WTC11 (cell line): Measurements from ENCODE around the gene NXT1. TPM values are rescaled to one million over a fixed set of nuclear protein-coding genes. Genes with fewer than 3 reads are reported as not detected.
A peak's percentile ranks its signal among the peaks of the same experiment; 100 is the strongest.

Experiments used
- ATAC-seq: fragments of 200-7000 bp; cut with Tn5 transposase; 2 replicates; pipeline ENCODE4 v1.10.0; 2021; ENCODE audit warnings: mild to moderate bottlenecking, moderate library complexity
- CTCF ChIA-PET: fragments of 300-600 bp; sonication (Branson Sonifier 250); formaldehyde crosslinking; loops from one replicate; lab custom pipeline; 2021; ENCODE audit warnings: antibody characterized with exemption; lab: Charles Lee
- POLR2A ChIA-PET: fragments of 350-600 bp; sonication (Branson Sonifier 250); formaldehyde crosslinking; loops from one replicate; lab custom pipeline; 2021; ENCODE audit warnings: antibody characterized with exemption; lab: Charles Lee
- DNase-seq: peaks from one replicate; pipeline ENCODE4 v3.0.0; 2021; ENCODE audit warnings: low spot score
- H3K27ac Mint-ChIP-seq: 2 replicates; pipeline ENCODE4 v1.8.0; 2021; ENCODE audit warnings: mixed read lengths
- H3K27me3 Mint-ChIP-seq: 2 replicates; pipeline ENCODE4 v1.8.0; 2021; ENCODE audit warnings: low read depth, mild to moderate bottlenecking, moderate library complexity, mixed read lengths
- H3K36me3 Mint-ChIP-seq: 2 replicates; pipeline ENCODE4 v1.8.0; 2021; ENCODE audit warnings: mixed read lengths
- H3K4me1 Mint-ChIP-seq: 2 replicates; pipeline ENCODE4 v1.8.0; 2022; ENCODE audit warnings: mixed read lengths
- H3K4me3 Mint-ChIP-seq: 2 replicates; pipeline ENCODE4 v1.8.0; 2021; ENCODE audit warnings: mild to moderate bottlenecking, moderate library complexity, mixed read lengths
- H3K9me3 Mint-ChIP-seq: 2 replicates; pipeline ENCODE4 v1.8.0; 2021; ENCODE audit warnings: mixed read lengths
- ATF1 ChIP-seq: sonication (generic); formaldehyde crosslinking; IDR thresholded peaks from 2 replicates; pipeline ENCODE4 v1.8.1; 2023; ENCODE audit warnings: mild to moderate bottlenecking, moderate library complexity, missing genetic modification reagents
- CBFB ChIP-seq: sonication (generic); formaldehyde crosslinking; IDR thresholded peaks from 2 replicates; pipeline ENCODE4 v1.8.1; 2022; ENCODE audit warnings: mild to moderate bottlenecking, low read depth, missing genetic modification reagents
- CREM ChIP-seq: sonication (generic); formaldehyde crosslinking; IDR thresholded peaks from 2 replicates; pipeline ENCODE4 v1.8.1; 2022; ENCODE audit warnings: mild to moderate bottlenecking, missing genetic modification reagents, moderate library complexity
- GABPB1 ChIP-seq: sonication (generic); formaldehyde crosslinking; IDR thresholded peaks from 2 replicates; pipeline ENCODE4 v1.8.1; 2023; ENCODE audit warnings: mild to moderate bottlenecking, missing genetic modification reagents
- JUN ChIP-seq: sonication (generic); formaldehyde crosslinking; IDR thresholded peaks from 2 replicates; pipeline ENCODE4 v1.8.0; 2023; ENCODE audit warnings: mild to moderate bottlenecking, missing genetic modification reagents
- MYBL2 ChIP-seq: sonication (generic); formaldehyde crosslinking; IDR thresholded peaks from 2 replicates; pipeline ENCODE4 v1.8.1; 2023; ENCODE audit warnings: mild to moderate bottlenecking, moderate library complexity, missing genetic modification reagents
- NFE2L1 ChIP-seq: sonication (generic); formaldehyde crosslinking; IDR thresholded peaks from 2 replicates; pipeline ENCODE4 v1.8.1; 2023; ENCODE audit warnings: missing genetic modification reagents
- NR1H2 ChIP-seq: sonication (generic); formaldehyde crosslinking; IDR thresholded peaks from 2 replicates; pipeline ENCODE4 v1.9.0; 2021; ENCODE audit warnings: mild to moderate bottlenecking, moderate library complexity, missing genetic modification reagents
- OVOL2 ChIP-seq: fragments of 250-450 bp; sonication (Bioruptor Pico); IDR thresholded peaks from 2 replicates; pipeline ENCODE4 v1.9.0; 2021; ENCODE audit warnings: mild to moderate bottlenecking, borderline replicate concordance
- SMAD3 ChIP-seq: sonication (generic); formaldehyde crosslinking; IDR thresholded peaks from 2 replicates; pipeline ENCODE4 v1.8.0; 2022; ENCODE audit warnings: missing genetic modification reagents, mild to moderate bottlenecking, borderline replicate concordance
- ZNF121 ChIP-seq: sonication (generic); formaldehyde crosslinking; IDR thresholded peaks from 2 replicates; pipeline ENCODE4 v1.8.0; 2023; ENCODE audit warnings: missing genetic modification reagents
- ZNF416 ChIP-seq: fragments of 250-450 bp; sonication (Bioruptor Pico); IDR thresholded peaks from 2 replicates; pipeline ENCODE4 v1.9.0; 2021; ENCODE audit warnings: mild to moderate bottlenecking, inconsistent platforms
- total RNA-seq: library from RNA; stranded (reverse); gene quantifications from 3 replicates; pipeline ENCODE4 v1.2.3, GENCODE V29; 2021
- TF ChIP-seq, protein P1 (sequence below): sonication (generic); formaldehyde crosslinking; IDR thresholded peaks from 2 replicates; pipeline ENCODE4 v1.8.1; 2023; ENCODE audit warnings: mild to moderate bottlenecking, missing genetic modification reagents, moderate library complexity
- TF ChIP-seq, protein P2 (sequence below): sonication (generic); formaldehyde crosslinking; IDR thresholded peaks from 2 replicates; pipeline ENCODE4 v1.8.0; 2023; ENCODE audit warnings: missing genetic modification reagents, mild to moderate bottlenecking, borderline replicate concordance
- TF ChIP-seq, protein P3 (sequence below): sonication (generic); formaldehyde crosslinking; IDR thresholded peaks from 2 replicates; pipeline ENCODE4 v1.8.1; 2022; ENCODE audit warnings: low read depth, missing genetic modification reagents, borderline replicate concordance
- TF ChIP-seq, protein P4 (sequence below): sonication (generic); formaldehyde crosslinking; IDR thresholded peaks from 2 replicates; pipeline ENCODE4 v1.8.1; 2022; ENCODE audit warnings: low read depth, mild to moderate bottlenecking, moderate library complexity, missing genetic modification reagents, borderline replicate concordance
- TF ChIP-seq, protein P5 (sequence below): sonication (generic); formaldehyde crosslinking; IDR thresholded peaks from 2 replicates; pipeline ENCODE4 v1.8.0; 2022; ENCODE audit warnings: mild to moderate bottlenecking, missing genetic modification reagents
- TF ChIP-seq, protein P6 (sequence below): sonication (generic); formaldehyde crosslinking; conservative IDR thresholded peaks from 2 replicates; pipeline ENCODE4 v1.8.1; 2022; ENCODE audit warnings: mild to moderate bottlenecking, missing genetic modification reagents
- TF ChIP-seq, protein P7 (sequence below): fragments of 250-450 bp; sonication (Bioruptor Pico); IDR thresholded peaks from 2 replicates; pipeline ENCODE4 v2.1.2; 2022; ENCODE audit warnings: mild to moderate bottlenecking, moderate library complexity

Gene NXT1
- total RNA-seq, 1 experiment from 2014 or later, result 18.8 TPM

DNA sequence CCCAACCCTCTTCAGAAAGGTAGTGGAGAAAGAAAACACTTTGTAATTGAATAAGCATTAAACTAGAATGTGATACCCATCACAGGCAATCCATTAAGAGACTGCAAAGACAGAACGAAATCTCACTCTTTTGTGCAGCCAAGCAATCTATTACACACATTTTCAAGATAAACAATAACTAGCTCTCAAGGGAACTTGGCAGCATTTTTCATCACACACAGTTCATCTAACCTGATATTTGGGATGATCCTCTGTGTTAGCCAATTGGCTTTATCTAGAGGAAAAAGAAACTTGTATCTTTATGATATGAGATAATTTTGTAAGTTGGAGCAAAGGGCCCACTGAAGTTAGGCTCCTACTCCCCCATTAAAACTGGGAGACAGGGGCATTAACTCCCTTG lies 9.9 kb downstream of the NXT1 start:
- peaks cover 33% of the 10 kb centered on the region for H3K4me1 Mint-ChIP-seq
- TF ChIP-seq OVOL2 (CRISPR knock-in tag) (no peak), ATF1 (CRISPR knock-in tag) (no peak), CBFB (no peak), MYBL2 (CRISPR knock-in tag) (no peak), ZNF121 (CRISPR knock-in tag) (no peak), GABPB1 (CRISPR knock-in tag) (no peak), CREM (CRISPR knock-in tag) (no peak), ZNF416 (CRISPR knock-in tag) (no peak), JUN (CRISPR knock-in tag) (no peak), NFE2L1 (no peak), SMAD3 (no peak)
- TF ChIP-seq, protein P1, sequence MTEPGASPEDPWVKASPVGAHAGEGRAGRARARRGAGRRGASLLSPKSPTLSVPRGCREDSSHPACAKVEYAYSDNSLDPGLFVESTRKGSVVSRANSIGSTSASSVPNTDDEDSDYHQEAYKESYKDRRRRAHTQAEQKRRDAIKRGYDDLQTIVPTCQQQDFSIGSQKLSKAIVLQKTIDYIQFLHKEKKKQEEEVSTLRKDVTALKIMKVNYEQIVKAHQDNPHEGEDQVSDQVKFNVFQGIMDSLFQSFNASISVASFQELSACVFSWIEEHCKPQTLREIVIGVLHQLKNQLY (CRISPR knock-in tag), result no peak
- TF ChIP-seq, protein P2, sequence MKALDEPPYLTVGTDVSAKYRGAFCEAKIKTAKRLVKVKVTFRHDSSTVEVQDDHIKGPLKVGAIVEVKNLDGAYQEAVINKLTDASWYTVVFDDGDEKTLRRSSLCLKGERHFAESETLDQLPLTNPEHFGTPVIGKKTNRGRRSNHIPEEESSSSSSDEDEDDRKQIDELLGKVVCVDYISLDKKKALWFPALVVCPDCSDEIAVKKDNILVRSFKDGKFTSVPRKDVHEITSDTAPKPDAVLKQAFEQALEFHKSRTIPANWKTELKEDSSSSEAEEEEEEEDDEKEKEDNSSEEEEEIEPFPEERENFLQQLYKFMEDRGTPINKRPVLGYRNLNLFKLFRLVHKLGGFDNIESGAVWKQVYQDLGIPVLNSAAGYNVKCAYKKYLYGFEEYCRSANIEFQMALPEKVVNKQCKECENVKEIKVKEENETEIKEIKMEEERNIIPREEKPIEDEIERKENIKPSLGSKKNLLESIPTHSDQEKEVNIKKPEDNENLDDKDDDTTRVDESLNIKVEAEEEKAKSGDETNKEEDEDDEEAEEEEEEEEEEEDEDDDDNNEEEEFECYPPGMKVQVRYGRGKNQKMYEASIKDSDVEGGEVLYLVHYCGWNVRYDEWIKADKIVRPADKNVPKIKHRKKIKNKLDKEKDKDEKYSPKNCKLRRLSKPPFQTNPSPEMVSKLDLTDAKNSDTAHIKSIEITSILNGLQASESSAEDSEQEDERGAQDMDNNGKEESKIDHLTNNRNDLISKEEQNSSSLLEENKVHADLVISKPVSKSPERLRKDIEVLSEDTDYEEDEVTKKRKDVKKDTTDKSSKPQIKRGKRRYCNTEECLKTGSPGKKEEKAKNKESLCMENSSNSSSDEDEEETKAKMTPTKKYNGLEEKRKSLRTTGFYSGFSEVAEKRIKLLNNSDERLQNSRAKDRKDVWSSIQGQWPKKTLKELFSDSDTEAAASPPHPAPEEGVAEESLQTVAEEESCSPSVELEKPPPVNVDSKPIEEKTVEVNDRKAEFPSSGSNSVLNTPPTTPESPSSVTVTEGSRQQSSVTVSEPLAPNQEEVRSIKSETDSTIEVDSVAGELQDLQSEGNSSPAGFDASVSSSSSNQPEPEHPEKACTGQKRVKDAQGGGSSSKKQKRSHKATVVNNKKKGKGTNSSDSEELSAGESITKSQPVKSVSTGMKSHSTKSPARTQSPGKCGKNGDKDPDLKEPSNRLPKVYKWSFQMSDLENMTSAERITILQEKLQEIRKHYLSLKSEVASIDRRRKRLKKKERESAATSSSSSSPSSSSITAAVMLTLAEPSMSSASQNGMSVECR (CRISPR knock-in tag), result no peak
- TF ChIP-seq, protein P3, sequence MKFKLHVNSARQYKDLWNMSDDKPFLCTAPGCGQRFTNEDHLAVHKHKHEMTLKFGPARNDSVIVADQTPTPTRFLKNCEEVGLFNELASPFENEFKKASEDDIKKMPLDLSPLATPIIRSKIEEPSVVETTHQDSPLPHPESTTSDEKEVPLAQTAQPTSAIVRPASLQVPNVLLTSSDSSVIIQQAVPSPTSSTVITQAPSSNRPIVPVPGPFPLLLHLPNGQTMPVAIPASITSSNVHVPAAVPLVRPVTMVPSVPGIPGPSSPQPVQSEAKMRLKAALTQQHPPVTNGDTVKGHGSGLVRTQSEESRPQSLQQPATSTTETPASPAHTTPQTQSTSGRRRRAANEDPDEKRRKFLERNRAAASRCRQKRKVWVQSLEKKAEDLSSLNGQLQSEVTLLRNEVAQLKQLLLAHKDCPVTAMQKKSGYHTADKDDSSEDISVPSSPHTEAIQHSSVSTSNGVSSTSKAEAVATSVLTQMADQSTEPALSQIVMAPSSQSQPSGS (CRISPR knock-in tag), result no peak
- TF ChIP-seq, protein P4, sequence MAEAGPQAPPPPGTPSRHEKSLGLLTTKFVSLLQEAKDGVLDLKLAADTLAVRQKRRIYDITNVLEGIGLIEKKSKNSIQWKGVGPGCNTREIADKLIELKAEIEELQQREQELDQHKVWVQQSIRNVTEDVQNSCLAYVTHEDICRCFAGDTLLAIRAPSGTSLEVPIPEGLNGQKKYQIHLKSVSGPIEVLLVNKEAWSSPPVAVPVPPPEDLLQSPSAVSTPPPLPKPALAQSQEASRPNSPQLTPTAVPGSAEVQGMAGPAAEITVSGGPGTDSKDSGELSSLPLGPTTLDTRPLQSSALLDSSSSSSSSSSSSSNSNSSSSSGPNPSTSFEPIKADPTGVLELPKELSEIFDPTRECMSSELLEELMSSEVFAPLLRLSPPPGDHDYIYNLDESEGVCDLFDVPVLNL (CRISPR knock-in tag), result no peak
- TF ChIP-seq, all 79 proteins: peak for 0
- Mint-ChIP-seq H3K36me3 (peaks cover 11% of the 10 kb centered on the region), H3K27me3 (no peaks in the 10 kb centered on the region), H3K27ac (peak overlapping the region; percentile 96), H3K4me3 (peak overlapping the region; percentile 82), H3K9me3 (no peaks in the 10 kb centered on the region)
- ChIA-PET CTCF (interaction anchor here (1.1 kb wide), 1 partner anchor 82 kb away, joined by 3 read pairs; no protein-coding TSS in a partner anchor), POLR2A (no interaction called here)
- no peak for ATAC-seq
- no peak for DNase-seq

DNA sequence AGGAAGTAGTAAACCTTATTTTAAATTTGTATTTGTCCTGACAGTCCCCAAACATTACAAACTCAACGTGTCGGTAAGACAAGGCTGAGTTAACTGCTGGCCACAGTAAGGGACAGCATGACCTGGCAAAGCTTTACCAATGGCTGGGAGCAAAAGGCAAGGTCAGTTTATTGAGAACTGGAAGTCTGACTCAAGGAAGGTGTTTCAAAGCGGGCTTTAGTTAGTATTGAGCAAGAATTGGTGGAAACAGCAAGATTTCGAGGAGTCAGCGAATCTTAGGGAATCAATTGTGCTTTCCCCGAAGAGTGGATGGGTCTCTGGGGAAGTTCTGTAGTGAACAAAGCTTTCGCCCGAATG lies 10.5 kb downstream of the NXT1 start:
- H3K27me3 Mint-ChIP-seq, result no peaks in the 10 kb centered on the region
- H3K36me3 Mint-ChIP-seq, result peaks cover 11% of the 10 kb centered on the region
- CTCF ChIA-PET, result interaction anchor here (0.7 to 1.1 kb wide), 2 partner anchors 60 to 81 kb away, joined by 3 to 4 read pairs; partner anchors contain the start of gene NAPB

More for the DNA sequence above, 10.5 kb downstream of the NXT1 start:
- Mint-ChIP-seq H3K27ac (peak overlapping the region; percentile 96), H3K4me3 (peak overlapping the region; percentile 82), H3K4me1 (peaks cover 28% of the 10 kb centered on the region), H3K9me3 (no peaks in the 10 kb centered on the region)
- TF ChIP-seq, protein P5, sequence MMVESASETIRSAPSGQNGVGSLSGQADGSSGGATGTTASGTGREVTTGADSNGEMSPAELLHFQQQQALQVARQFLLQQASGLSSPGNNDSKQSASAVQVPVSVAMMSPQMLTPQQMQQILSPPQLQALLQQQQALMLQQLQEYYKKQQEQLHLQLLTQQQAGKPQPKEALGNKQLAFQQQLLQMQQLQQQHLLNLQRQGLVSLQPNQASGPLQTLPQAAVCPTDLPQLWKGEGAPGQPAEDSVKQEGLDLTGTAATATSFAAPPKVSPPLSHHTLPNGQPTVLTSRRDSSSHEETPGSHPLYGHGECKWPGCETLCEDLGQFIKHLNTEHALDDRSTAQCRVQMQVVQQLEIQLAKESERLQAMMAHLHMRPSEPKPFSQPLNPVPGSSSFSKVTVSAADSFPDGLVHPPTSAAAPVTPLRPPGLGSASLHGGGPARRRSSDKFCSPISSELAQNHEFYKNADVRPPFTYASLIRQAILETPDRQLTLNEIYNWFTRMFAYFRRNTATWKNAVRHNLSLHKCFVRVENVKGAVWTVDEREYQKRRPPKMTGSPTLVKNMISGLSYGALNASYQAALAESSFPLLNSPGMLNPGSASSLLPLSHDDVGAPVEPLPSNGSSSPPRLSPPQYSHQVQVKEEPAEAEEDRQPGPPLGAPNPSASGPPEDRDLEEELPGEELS, result no peak
- no peak for TF ChIP-seq NR1H2 (CRISPR knock-in tag)
- TF ChIP-seq, protein P6, sequence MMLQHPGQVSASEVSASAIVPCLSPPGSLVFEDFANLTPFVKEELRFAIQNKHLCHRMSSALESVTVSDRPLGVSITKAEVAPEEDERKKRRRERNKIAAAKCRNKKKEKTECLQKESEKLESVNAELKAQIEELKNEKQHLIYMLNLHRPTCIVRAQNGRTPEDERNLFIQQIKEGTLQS (CRISPR knock-in tag), result no peak
- TF ChIP-seq, protein P7, sequence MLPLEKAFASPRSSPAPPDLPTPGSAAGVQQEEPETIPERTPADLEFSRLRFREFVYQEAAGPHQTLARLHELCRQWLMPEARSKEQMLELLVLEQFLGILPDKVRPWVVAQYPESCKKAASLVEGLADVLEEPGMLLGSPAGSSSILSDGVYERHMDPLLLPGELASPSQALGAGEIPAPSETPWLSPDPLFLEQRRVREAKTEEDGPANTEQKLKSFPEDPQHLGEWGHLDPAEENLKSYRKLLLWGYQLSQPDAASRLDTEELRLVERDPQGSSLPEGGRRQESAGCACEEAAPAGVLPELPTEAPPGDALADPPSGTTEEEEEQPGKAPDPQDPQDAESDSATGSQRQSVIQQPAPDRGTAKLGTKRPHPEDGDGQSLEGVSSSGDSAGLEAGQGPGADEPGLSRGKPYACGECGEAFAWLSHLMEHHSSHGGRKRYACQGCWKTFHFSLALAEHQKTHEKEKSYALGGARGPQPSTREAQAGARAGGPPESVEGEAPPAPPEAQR (CRISPR knock-in tag), result no peak
- POLR2A ChIA-PET, result interaction anchor here (1.0 to 1.1 kb wide), 2 partner anchors 11 to 60 kb away, joined by 3 to 4 read pairs; partner anchors contain the start of gene NAPB
- ATAC-seq (no peak), DNase-seq (no peak)
